T-helper 9 cell (primary cell): ENCODE measurements around the gene GCSH.
A peak's percentile ranks its signal among the peaks of the same experiment; 100 is the strongest.
"Not testable (repeated sequence)": the region's sequence is repeated elsewhere in the genome, so short reads cannot be mapped to it uniquely, and the experiment has no call there.

Experiments
- DNase-seq: peaks from one replicate; pipeline ENCODE4 v3.0.0-alpha.2; 2020
- total RNA-seq, 2 donors: gene quantifications; one replicate each; lab custom pipeline; 2026; lab: John Stamatoyannopoulos, UW

Gene GCSH
- 0.48 to 0.77 reads per million in 2 donors for total RNA-seq

DNA sequence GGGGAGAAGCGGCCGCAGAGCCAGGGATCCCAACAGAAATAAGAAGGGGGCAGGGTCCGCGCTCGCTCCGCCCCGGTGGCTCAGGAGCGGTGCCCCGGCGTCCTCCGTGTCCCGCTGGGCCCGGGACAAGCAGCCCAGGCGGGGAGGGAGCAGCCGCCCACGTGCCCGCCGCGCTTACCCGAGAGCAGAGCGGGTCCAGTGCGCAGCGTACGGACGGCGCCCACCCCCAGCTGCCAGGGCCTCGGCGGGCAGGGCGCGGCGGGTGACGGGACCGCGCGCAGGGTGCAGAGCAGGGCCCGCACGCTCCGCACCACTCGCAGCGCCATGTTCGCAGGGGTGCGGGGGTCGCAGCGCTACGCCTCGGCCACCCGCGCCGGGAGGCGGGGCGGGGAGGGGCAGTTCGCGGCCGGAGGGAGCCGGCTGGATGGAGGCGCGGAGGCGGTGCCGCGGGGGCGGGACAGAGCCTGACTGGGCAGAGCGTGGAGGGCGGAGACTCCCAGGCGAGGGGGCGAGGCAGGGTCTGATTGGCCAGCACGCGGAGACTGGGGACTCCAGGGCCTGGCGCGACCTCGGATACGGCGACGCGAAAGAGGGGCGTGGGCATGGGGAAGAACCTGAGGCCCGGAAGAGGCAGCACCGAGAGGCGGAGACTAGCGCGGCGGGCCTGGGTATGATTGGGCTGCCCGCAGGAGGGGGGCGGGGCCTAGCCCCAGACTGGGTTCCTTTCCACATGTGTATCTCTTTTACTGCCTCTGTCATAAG is at the start of gene GCSH:
Gene GCSH, minus strand, starts transcription at position 443 of the 762 bp plus-strand sequence. Its CDS starts 117 bp downstream, at position 326.
- DNase-seq: peak; percentile 97

DNA sequence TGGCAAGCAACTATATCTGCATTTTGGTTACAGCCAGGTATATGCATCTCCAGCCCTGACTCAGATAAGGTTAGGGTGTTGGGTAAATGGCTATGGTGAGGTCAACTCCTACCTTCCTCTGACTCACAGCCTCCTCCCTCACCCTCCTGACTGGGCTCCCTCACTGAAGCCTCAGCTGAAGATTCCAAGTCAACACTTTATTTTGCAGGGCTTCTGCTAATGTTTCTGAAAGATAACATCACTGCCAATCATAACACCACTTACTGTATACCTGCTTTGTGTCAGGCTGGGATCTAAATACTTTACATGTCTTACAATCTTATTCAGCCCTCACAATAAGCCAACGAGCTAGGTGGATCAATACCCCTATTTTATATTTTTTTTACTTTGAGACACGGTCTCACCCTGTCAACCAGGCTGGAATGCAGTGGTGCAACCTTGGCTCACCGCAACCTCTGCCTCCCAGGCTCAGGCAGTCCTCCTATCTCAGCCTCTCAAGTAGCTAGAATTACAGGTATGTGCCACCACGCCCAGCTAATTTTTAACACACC is 47.8 kb upstream of the GCSH start:
- no peak for DNase-seq

DNA sequence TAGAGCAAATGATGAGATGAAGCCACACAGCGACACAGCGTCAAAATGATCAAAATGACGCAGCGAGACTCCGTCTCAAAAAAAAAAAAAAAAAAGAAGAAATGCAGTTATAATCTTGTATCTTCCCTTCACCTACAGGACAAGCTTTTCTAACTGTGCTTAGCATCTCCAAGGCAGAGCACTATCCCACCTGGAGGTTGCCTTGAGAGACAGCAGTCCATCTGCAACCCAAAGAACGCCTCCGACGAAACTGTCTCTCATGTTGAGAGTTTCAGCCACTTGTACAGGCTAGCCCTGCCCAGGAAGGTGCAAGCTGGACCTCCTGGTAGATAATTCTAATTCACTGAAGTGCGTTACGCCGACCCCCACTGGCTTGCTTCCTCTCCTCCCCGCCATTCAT is 46.7 kb upstream of the GCSH start:
- no peak for DNase-seq

DNA sequence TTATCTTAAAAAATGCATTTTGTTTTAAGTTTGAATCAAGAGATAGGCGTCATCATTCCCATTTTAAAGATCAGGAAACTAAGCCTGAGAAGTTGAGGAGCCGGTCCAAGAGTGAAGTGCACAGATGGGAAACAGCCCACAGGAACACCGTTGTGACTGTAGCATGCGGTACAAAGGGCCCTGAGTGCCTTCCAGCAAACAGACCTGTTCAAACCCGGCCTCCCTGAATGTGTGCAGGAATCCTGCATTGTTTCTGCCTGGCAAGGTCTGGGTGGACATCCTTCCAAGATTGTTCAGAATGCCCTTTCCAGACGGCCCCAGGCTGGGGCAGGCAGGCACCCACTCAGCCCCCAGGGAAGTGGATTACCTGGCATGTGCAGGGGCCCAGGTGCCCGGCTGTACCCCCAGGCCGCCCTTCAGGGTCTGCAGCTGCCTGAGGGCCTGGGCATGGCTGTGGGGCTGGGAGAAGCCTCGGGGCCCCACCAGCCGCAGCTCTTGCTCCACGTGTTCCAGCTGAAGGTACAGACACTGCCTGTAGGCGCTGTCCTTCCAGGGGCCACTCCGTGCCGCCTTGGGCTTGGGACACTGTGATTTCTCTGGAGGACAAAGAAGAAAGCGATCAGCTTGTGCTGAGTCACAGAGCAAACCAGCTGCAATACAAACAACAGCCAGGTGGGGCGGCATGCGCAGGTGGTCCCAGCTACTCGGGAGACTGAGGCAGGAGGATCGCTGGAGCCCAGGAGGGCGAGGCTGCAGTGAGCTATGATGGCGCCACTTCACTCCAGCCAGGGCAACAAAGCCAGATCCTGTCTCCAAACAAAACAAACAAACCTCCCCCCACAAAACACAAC is 45.0 kb upstream of the GCSH start:
- no peak for DNase-seq

- no peak for DNase-seq
Measured at GRCh38 chr16:81138831-81139557, 42.8 kb upstream of the GCSH start.

GRCh38 chr16:81137754-81138153 is 41.6 kb upstream of the GCSH start:
- DNase-seq: no peak

DNA sequence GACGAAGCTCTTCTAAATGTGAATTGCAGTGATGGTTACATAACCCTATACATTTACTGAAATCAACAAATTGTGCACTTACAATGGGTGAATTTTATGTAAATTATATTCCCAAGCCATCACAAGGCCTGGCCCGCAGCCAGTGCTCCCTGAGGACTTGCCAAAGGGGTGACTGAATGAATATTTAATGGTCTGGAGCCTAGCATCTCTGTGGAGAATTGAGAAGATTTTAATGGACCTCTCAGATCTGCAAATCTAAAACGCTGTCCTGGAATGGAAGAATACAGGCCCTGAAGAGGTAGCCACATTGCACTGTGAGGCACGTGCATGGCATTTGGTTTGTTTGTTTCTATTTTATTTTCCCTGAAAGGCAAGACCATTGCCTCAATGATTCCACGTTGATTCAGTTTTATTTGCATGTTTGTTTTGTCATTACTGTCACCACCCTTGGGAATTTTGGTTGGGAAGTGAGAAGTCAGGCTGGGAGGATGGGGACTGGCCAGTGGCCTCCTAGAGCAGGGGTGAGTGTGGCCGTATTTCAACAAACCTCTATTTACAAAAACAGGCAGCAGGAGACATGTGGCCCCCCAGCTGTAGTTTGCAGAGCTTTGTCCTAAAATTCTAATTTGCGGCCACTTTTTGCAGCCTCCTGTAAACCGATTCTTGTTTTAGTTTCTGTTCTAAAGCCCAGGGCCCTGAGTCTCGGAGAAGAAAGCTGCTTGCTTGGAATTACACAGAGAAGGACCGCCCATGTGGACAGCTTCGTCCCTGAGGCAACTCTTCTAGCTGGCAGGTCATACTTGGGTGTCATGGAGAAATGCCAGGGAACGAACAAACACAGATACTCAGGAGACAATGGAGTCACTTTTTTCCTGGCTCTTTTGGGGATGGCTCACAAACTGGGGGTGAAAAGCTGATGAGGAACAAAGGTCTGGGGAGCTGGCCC is 40.5 kb upstream of the GCSH start:
- DNase-seq: no peak

DNA sequence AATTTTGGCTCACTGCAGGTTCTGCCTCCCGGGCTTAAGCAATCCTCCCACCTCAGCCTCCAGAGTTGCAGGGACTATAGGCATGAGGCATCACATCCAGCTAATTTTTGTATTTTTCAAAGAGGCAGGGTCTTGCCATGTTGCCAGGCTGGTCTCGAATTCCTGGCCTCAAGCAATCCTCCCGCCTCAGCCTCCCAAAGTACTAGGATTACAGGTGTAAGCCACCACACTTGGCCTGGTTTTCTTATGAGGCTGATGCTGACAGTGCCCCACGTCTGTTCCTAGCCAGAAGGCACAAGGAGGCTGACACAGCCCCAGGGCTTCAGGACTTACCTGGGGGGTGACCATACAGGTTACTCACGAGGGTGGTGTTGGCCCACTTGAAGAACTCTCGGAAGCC is 33.9 kb upstream of the GCSH start:
- no peak for DNase-seq

GRCh38 chr16:81128726-81129524 is 32.7 kb upstream of the GCSH start:
- no peak for DNase-seq

GRCh38 chr16:81127051-81127450 is 30.9 kb upstream of the GCSH start:
- DNase-seq: no peak

DNA sequence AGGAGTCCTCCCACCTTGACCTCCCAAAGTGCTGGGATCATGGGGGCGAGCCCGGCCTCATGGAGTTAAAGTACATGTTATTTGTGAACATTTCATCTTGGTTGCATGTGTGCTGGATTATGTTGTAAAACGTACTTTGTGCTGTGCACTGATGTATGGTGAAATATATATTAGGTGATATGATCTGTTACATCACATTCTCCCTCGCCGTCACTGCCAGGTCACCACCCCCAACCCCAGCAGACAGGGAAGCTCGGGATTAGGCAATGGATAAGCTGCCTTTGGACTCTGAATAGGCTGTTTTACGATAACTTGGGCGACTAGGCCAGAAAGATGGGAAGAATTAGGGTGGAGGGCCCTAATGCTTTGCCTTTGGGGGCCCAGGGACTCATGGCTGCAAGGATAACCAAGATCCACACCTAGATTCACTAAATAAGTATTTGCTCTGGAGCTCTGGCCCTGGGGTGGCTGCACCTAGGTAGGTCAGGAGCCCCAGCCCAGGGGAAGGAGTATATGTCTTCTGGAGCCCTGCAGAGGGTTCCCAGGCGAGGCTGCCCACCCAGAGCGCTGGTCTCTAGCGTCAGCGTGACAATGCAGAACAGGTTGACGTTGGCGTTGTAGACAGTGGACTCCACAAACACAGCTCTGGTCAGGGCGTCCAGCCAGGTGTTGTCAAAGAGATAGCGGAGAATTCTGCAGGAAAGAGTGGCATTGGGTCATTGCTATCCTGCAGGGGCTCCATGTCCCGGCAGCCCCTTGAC is 27.1 kb upstream of the GCSH start:
- DNase-seq: no peak

DNA sequence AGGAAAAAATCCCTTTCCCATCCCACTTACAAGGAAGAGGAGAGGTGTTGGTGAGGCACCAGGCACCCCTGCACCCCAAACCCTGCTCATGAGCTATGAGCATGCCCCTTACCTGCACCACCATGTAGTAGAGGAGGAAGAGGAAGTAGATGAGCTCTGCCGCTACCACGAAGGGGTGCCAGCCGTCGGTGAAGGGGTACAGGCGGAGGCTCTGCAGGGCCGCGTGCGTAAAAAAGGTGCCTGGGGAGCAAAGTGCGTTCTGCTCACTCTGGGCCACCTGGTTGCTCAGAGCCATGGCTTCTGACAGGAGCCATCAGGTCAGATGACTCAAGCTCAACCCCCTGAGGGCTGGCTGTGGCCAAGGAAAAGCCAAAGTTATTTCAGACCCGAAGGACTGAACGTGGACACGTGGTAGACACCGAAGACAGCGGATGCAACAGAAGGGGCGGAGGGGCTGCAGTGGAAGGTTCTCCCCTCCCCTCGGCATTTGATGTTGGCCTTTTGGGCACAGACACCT is 25.3 kb upstream of the GCSH start:
- no peak for DNase-seq

- no peak for DNase-seq
Measured at GRCh38 chr16:81117436-81117835, 21.2 kb upstream of the GCSH start.

- no peak for DNase-seq
Measured at GRCh38 chr16:81116285-81116684, 20.1 kb upstream of the GCSH start.

- DNase-seq: no peak
Measured at GRCh38 chr16:81112453-81112852, 16.3 kb upstream of the GCSH start.

DNA sequence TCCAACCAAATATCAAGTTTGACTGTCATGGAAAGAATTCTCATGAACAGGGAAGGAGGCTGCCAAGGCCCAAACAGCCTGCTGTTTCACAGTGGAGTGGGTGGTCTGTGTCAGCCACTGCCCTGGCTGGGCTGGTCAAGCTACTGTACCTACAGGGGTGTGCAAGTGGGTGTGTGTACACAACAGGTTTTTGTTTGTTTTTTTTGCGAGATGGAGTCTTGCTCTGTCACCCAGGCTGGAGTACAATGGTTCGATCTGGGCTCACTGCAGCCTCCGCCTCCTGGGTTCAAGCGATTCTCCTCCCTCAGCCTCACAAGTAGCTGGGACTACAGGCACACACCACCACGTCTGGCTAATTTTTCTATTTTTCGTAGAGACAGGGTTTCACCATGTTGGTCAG is 13.1 kb upstream of the GCSH start:
- not testable (repeated sequence) for DNase-seq

GRCh38 chr16:81107511-81107910 is 11.3 kb upstream of the GCSH start:
- no peak for DNase-seq

- DNase-seq: no peak
Measured at GRCh38 chr16:81106826-81107503, 10.8 kb upstream of the GCSH start.

DNA sequence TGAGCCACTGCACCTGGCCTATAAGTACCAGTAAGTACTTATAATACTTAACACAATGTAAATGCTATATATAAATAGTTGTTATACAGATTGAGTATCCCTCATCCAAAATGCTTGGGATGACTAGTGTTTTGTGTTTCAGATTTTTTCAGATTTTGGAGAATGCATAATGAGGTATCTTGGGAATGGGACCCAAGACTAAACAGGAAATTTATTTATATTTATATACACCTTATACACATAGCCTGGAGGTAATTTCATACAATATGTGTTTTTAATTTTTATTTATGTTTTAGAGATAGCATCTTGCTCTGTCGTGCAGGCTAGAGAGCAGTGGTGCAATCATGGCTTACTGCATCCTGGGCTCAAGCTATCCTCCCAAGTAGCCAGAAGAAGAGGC is 9.8 kb upstream of the GCSH start:
- DNase-seq: no peak
